ENCODE data around the gene EML3.

DNA sequence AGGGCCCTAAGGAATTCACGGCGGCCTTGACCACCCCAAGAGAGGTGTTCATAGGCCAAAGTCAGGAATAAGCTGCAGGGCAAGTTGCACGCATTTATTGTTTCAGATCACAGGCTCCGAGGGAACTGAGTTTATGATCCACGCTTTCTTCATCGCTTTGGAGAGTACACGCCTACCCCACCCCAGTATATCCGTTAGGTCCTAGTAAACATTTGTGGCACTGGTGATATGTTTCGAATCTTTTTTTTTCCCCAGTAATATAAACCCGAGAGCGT is 33.0 kb upstream of the EML3 start:
- TF ChIP-seq CHD1 (IDR thresholded peaks at IDR 0.05; ENCODE audit: low read depth, low read length) = no peak
- TF ChIP-seq POLR2A (IDR thresholded peaks at IDR 0.05; ENCODE audit: control extremely low read depth in 1 of 2, low read depth in 2 of 2, low read length in 2 of 2) = no peak
- TF ChIP-seq NANOG (IDR thresholded peaks at IDR 0.05; ENCODE audit: insufficient read depth, low read depth, low read length, poor library complexity, severe bottlenecking) = no peak
- TF ChIP-seq, protein P1, sequence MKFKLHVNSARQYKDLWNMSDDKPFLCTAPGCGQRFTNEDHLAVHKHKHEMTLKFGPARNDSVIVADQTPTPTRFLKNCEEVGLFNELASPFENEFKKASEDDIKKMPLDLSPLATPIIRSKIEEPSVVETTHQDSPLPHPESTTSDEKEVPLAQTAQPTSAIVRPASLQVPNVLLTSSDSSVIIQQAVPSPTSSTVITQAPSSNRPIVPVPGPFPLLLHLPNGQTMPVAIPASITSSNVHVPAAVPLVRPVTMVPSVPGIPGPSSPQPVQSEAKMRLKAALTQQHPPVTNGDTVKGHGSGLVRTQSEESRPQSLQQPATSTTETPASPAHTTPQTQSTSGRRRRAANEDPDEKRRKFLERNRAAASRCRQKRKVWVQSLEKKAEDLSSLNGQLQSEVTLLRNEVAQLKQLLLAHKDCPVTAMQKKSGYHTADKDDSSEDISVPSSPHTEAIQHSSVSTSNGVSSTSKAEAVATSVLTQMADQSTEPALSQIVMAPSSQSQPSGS (IDR thresholded peaks at IDR 0.05; ENCODE audit: low read length) = no peak
- TF ChIP-seq GTF2F1 (IDR thresholded peaks at IDR 0.05; ENCODE audit: borderline replicate concordance, low read depth, low read length) = no peak
- TF ChIP-seq JUN (IDR thresholded peaks at IDR 0.05; ENCODE audit: low read depth, low read length) = no peak
- no peak for TF ChIP-seq CREB1 (IDR thresholded peaks at IDR 0.05)
